Activated CD4-positive, alpha-beta T cell treated with anti-CD3 and anti-CD28 coated beads for 1 hour (primary cell): ENCODE measurements around the gene CPAMD8.
"Not testable (repeated sequence)": the region's sequence is repeated elsewhere in the genome, so short reads cannot be mapped to it uniquely, and the experiment has no call there.

Experiments used
- DNase-seq: peaks from one replicate; pipeline ENCODE4 v3.0.0-alpha.2; 2020

Gene CPAMD8

GRCh38 chr19:16944626-16945363 lies 81.8 kb downstream of the CPAMD8 start:
- DNase-seq: no peak

- no peak for DNase-seq
Observed at GRCh38 chr19:16943942-16944625, 82.5 kb downstream of the CPAMD8 start.

GRCh38 chr19:16943090-16943489 lies 83.5 kb downstream of the CPAMD8 start:
- DNase-seq: not testable (repeated sequence)

GRCh38 chr19:16942583-16942982 lies 84.0 kb downstream of the CPAMD8 start:
- no peak for DNase-seq

GRCh38 chr19:16940626-16941025 lies 86.0 kb downstream of the CPAMD8 start:
- no peak for DNase-seq

- not testable (repeated sequence) for DNase-seq
Observed at GRCh38 chr19:16940063-16940462, 86.5 kb downstream of the CPAMD8 start.

- DNase-seq: no peak
Observed at GRCh38 chr19:16938211-16938610, 88.4 kb downstream of the CPAMD8 start.

GRCh38 chr19:16937796-16938195 lies 88.8 kb downstream of the CPAMD8 start:
- not testable (repeated sequence) for DNase-seq

GRCh38 chr19:16936901-16937300 lies 89.7 kb downstream of the CPAMD8 start:
- DNase-seq: no peak

GRCh38 chr19:16934489-16934888 lies 92.1 kb downstream of the CPAMD8 start:
- DNase-seq: no peak

- no peak for DNase-seq
Observed at GRCh38 chr19:16931306-16931705, 95.3 kb downstream of the CPAMD8 start.

- DNase-seq: no peak
Observed at GRCh38 chr19:16930753-16931152, 95.9 kb downstream of the CPAMD8 start.

- no peak for DNase-seq
Observed at GRCh38 chr19:16928916-16929315, 97.7 kb downstream of the CPAMD8 start.

GRCh38 chr19:16928351-16928750 lies 98.3 kb downstream of the CPAMD8 start:
- DNase-seq: no peak

- DNase-seq: no peak
Observed at GRCh38 chr19:16927883-16928282, 98.7 kb downstream of the CPAMD8 start.

GRCh38 chr19:16922949-16923348 lies 103.7 kb downstream of the CPAMD8 start:
- DNase-seq: no peak

GRCh38 chr19:16922592-16922934 lies 104.0 kb downstream of the CPAMD8 start:
- DNase-seq: no peak

- DNase-seq: no peak
Observed at GRCh38 chr19:16921766-16922591, 104.6 kb downstream of the CPAMD8 start.

- no peak for DNase-seq
Observed at GRCh38 chr19:16920816-16921529, 105.6 kb downstream of the CPAMD8 start.

- DNase-seq: no peak
Observed at GRCh38 chr19:16919496-16919895, 107.1 kb downstream of the CPAMD8 start.

GRCh38 chr19:16917401-16917800 lies 109.2 kb downstream of the CPAMD8 start:
- no peak for DNase-seq

GRCh38 chr19:16915734-16916133 lies 110.9 kb downstream of the CPAMD8 start:
- DNase-seq: no peak

GRCh38 chr19:16915135-16915534 lies 111.5 kb downstream of the CPAMD8 start:
- no peak for DNase-seq
